H1 (cell line): ENCODE results near the gene IKZF1. TPM values are rescaled to one million over a fixed set of nuclear protein-coding genes. Genes with fewer than 3 reads are reported as not detected.
A peak's percentile ranks its signal among the peaks of the same experiment; 100 is the strongest.

ENCODE experiments used
- CTCF ChIA-PET: fragments of 300-600 bp; sonication (Branson Sonifier 250); formaldehyde crosslinking; loops from one replicate; lab custom pipeline; 2021; ENCODE audit not compliant: partially characterized antibody; lab: Charles Lee
- POLR2A ChIA-PET: fragments of 300-600 bp; sonication (Branson Sonifier 250); formaldehyde crosslinking; loops from one replicate; lab custom pipeline; 2021; ENCODE audit warnings: inconsistent platforms; ENCODE audit not compliant: partially characterized antibody; lab: Charles Lee
- DNase-seq, 2 experiments: peaks; one replicate each; pipeline versions ENCODE4 v3.0.0 to v3.0.0-alpha.2; 2010 to 2022; ENCODE audit warnings: low spot score in 2 of 2, low read depth in 1 of 2, mixed read lengths in 1 of 2
- FAIRE-seq: peaks from 2 replicates; lab custom pipeline; 2011; peaks lifted over from hg19 to GRCh38; lab: Jason Lieb, UNC
- H2AFZ ChIP-seq: 2 replicates; pipeline ENCODE4 v1.8.1; 2012; ENCODE audit warnings: low read length, inconsistent platforms
- H2AK5ac ChIP-seq: 2 replicates; pipeline ENCODE4 v1.6.1; 2013; ENCODE audit warnings: low read depth, low read length
- H2BK120ac ChIP-seq: replicated peaks from 2 replicates; pipeline ENCODE3; 2013; ENCODE audit warnings: low read depth, low read length, inconsistent platforms
- H2BK12ac ChIP-seq: 2 replicates; pipeline ENCODE4 v1.6.1; 2013; ENCODE audit warnings: low read depth, low read length
- H2BK15ac ChIP-seq: 2 replicates; pipeline ENCODE4 v1.6.1; 2013; ENCODE audit warnings: low read length
- H2BK20ac ChIP-seq: 2 replicates; pipeline ENCODE4 v1.6.1; 2013; ENCODE audit warnings: low read length
- H2BK5ac ChIP-seq: 2 replicates; pipeline ENCODE4 v1.6.1; 2013; ENCODE audit warnings: low read depth, low read length
- H3K14ac ChIP-seq: 2 replicates; pipeline ENCODE4 v1.6.1; 2013; ENCODE audit warnings: inconsistent platforms; ENCODE audit not compliant: insufficient read length
- H3K18ac ChIP-seq: 2 replicates; pipeline ENCODE4 v1.6.1; 2013; ENCODE audit warnings: low read length; ENCODE audit errors: extremely low read depth
- H3K23ac ChIP-seq: 2 replicates; pipeline ENCODE4 v1.6.1; 2013; ENCODE audit warnings: inconsistent platforms; ENCODE audit not compliant: insufficient read length
- H3K23me2 ChIP-seq: 2 replicates; pipeline ENCODE4 v1.6.1; 2013; ENCODE audit warnings: low read depth, low read length
- H3K27ac ChIP-seq: 2 replicates; pipeline ENCODE4 v1.6.1; 2011; ENCODE audit warnings: low read depth, low read length, inconsistent platforms
- H3K27me3 ChIP-seq, 4 experiments: replicated peaks in 1 of 4; 1 replicate in 1 of 4; 2 replicates in 3 of 4; pipeline versions ENCODE4 v1.6.1 to v1.8.1; 2011 to 2013; ENCODE audit warnings: low read length in 3 of 4, mild to moderate bottlenecking in 3 of 4, inconsistent platforms in 2 of 4, mixed read lengths in 2 of 4, moderate library complexity in 1 of 4; ENCODE audit not compliant: control insufficient read depth in 3 of 4, insufficient read depth in 3 of 4; ENCODE audit errors: extremely low read depth in 1 of 4
- H3K36me3 ChIP-seq, 4 experiments: 2 replicates each; pipeline versions ENCODE4 v1.6.1 to v1.8.1; 2011 to 2013; ENCODE audit warnings: mild to moderate bottlenecking in 4 of 4, low read length in 3 of 4, moderate library complexity in 2 of 4, control low read depth in 1 of 4, inconsistent platforms in 1 of 4; ENCODE audit not compliant: insufficient read depth in 4 of 4, control insufficient read depth in 2 of 4
- H3K4ac ChIP-seq: replicated peaks from 2 replicates; pipeline ENCODE3; 2013; ENCODE audit warnings: low read length, low read depth, mixed read lengths, inconsistent platforms; ENCODE audit not compliant: insufficient read length
- H3K4me1 ChIP-seq, 4 experiments: replicated peaks in 1 of 4; 1 replicate in 1 of 4; 2 replicates in 3 of 4; pipeline versions ENCODE4 v1.6.1 to v1.8.1; 2011 to 2013; ENCODE audit warnings: low read length in 3 of 4, inconsistent platforms in 2 of 4, mixed read lengths in 1 of 4; ENCODE audit not compliant: insufficient read depth in 4 of 4, control insufficient read depth in 3 of 4
- H3K4me2 ChIP-seq, 2 experiments: 2 replicates each; pipeline versions ENCODE4 v1.6.1 to v1.8.1; 2011 to 2013; ENCODE audit warnings: low read depth in 2 of 2, low read length in 2 of 2, control low read depth in 1 of 2, inconsistent platforms in 1 of 2, mild to moderate bottlenecking in 1 of 2; ENCODE audit not compliant: insufficient read depth in 1 of 2
- H3K4me3 ChIP-seq, 4 experiments: fragments of 200-600, 300-600 bp in 1 of 4; sonication (generic), shearing (Covaris generic), sonication (Bioruptor Twin) in 1 of 4; 2 replicates each; pipeline versions ENCODE4 v1.5.1 to v1.8.1; 2011 to 2016; ENCODE audit warnings: low read length in 4 of 4, low read depth in 3 of 4, control low read depth in 2 of 4, inconsistent platforms in 2 of 4, mild to moderate bottlenecking in 2 of 4, mixed read lengths in 1 of 4, moderate library complexity in 1 of 4; ENCODE audit not compliant: insufficient read depth in 2 of 4; ENCODE audit errors: extremely low read depth in 1 of 4
- H3K56ac ChIP-seq: replicated peaks from 2 replicates; pipeline ENCODE3; 2013; ENCODE audit warnings: low read depth, mild to moderate bottlenecking, mixed read lengths, low read length, inconsistent platforms; ENCODE audit not compliant: insufficient read length
- H3K79me1 ChIP-seq: 2 replicates; pipeline ENCODE4 v1.6.1; 2013; ENCODE audit warnings: low read depth, low read length, control low read depth
- H3K79me2 ChIP-seq, 2 experiments: 2 replicates each; pipeline versions ENCODE4 v1.6.1 to v1.8.1; 2012 to 2013; ENCODE audit warnings: low read length in 2 of 2, mild to moderate bottlenecking in 2 of 2, inconsistent platforms in 1 of 2; ENCODE audit not compliant: insufficient read depth in 2 of 2, control insufficient read depth in 1 of 2
- H3K9ac ChIP-seq, 4 experiments: replicated peaks in 1 of 4; 1 replicate in 1 of 4; 2 replicates in 3 of 4; pipeline versions ENCODE4 v1.6.1 to v1.8.1; 2011 to 2013; ENCODE audit warnings: low read depth in 3 of 4, low read length in 3 of 4, control low read depth in 2 of 4, mild to moderate bottlenecking in 2 of 4, moderate library complexity in 2 of 4, inconsistent platforms in 1 of 4; ENCODE audit errors: extremely low read depth in 1 of 4
- H3K9me3 ChIP-seq, 2 experiments: 2 replicates each; pipeline versions ENCODE4 v1.6.1 to v1.8.1; 2012 to 2013; ENCODE audit warnings: mild to moderate bottlenecking in 2 of 2, moderate library complexity in 2 of 2, control low read depth in 1 of 2, inconsistent platforms in 1 of 2, low read depth in 1 of 2, low read length in 1 of 2, mixed read lengths in 1 of 2; ENCODE audit not compliant: insufficient read depth in 2 of 2
- H4K20me1 ChIP-seq, 2 experiments: replicated peaks in 1 of 2; 2 replicates each; pipeline versions ENCODE3 to v1.8.1; 2011 to 2013; ENCODE audit warnings: inconsistent platforms in 2 of 2, low read length in 2 of 2, mild to moderate bottlenecking in 1 of 2; ENCODE audit not compliant: insufficient read depth in 2 of 2, control insufficient read depth in 1 of 2
- H4K5ac ChIP-seq: 2 replicates; pipeline ENCODE4 v1.6.1; 2013; ENCODE audit warnings: low read length, low read depth, mixed read lengths, inconsistent platforms; ENCODE audit not compliant: insufficient read length
- H4K8ac ChIP-seq: 2 replicates; pipeline ENCODE4 v1.8.0; 2013; ENCODE audit warnings: mild to moderate bottlenecking, moderate library complexity, low read length, inconsistent platforms; ENCODE audit not compliant: insufficient read depth; ENCODE audit errors: extremely low read depth
- H4K91ac ChIP-seq: replicated peaks from 2 replicates; pipeline ENCODE3; 2013; ENCODE audit warnings: low read length, mixed read lengths, inconsistent platforms; ENCODE audit not compliant: insufficient read length
- JUND ChIP-seq: IDR thresholded peaks from 2 replicates; pipeline ENCODE4 v1.6.1; 2011; ENCODE audit warnings: mild to moderate bottlenecking, improper control_type of control experiment, low read length
- KDM1A ChIP-seq: fragments of 200-600, 300-600 bp; sonication (generic); IDR thresholded peaks from 2 replicates; pipeline ENCODE4 v1.7.1; 2016; ENCODE audit warnings: mild to moderate bottlenecking, low read length, borderline replicate concordance
- MAFK ChIP-seq: IDR thresholded peaks from 2 replicates; pipeline ENCODE4 v1.6.1; 2012; ENCODE audit warnings: low read depth, mild to moderate bottlenecking, improper control_type of control experiment, low read length
- YY1 ChIP-seq: IDR thresholded peaks from 2 replicates; pipeline ENCODE4 v1.6.1; 2011; ENCODE audit warnings: low read depth, mild to moderate bottlenecking, low read length
- WGBS, 2 experiments: shearing (Covaris generic) in 1 of 2; methylation state at CpG; one replicate each; pipeline versions ENCODE4 v1.1.6 to v1.1.7; 2013 to 2015; ENCODE audit warnings: low lambda C conversion rate in 2 of 2, mixed read lengths in 2 of 2, inconsistent platforms in 1 of 2, low coverage in 1 of 2, missing lambda C conversion rate in 1 of 2; ENCODE audit not compliant: insufficient replicate concordance in 2 of 2, insufficient coverage in 1 of 2, insufficient read length in 1 of 2; ENCODE audit errors: extremely low coverage in 1 of 2, missing lambda C conversion rate in 1 of 2; 5-methylcytosine and 5-hydroxymethylcytosine counted together
- polyA plus RNA-seq, 7 experiments: library from polyadenylated mRNA; depleted of rRNA in 3 of 7; stranded (reverse) in 5 of 7; unstranded in 2 of 7; fragments of >200 nt in 5 of 7; fragments of 200-250 nt in 2 of 7; gene quantifications; 1 replicate in 5 of 7; 2 replicates in 1 of 7; 4 replicates in 1 of 7; pipeline versions ENCODE4 v1.2.1 to v1.2.3, GENCODE V29; 2011 to 2013; ENCODE audit warnings: missing spikeins in 2 of 7, mixed read lengths in 2 of 7
- total RNA-seq: library from RNA; stranded (reverse); fragmentation: NEBNext Ultra II Directional; extraction: Animal tissue kit (Norgen Biotek cat#: 25700); gene quantifications from 2 replicates; pipeline ENCODE4 v1.2.1, GENCODE V29; 2021

The IKZF1 gene
- total and polyA plus RNA-seq, 2 of the 8 experiments (the other 6 are each of a cell fraction or from before 2014, with no cell fraction given), result 0.74 to 1.5 TPM

GRCh38 chr7:50394315-50394714 lies 89.8 kb downstream of the IKZF1 start:
- no peak overlapping the region for H2AK5ac ChIP-seq
- H2BK12ac ChIP-seq, result no peak overlapping the region
- H3K23ac ChIP-seq, result no peak overlapping the region
- H2BK120ac ChIP-seq, result no peak overlapping the region
- TF ChIP-seq YY1, result no peak
- 0 out of 2 replicates have a peak, but pooled peaks have one; percentile 58 for TF ChIP-seq KDM1A
- no peak for TF ChIP-seq JUND
- no peak for TF ChIP-seq MAFK
- TF ChIP-seq, all 59 proteins: peak for 1
- no peak overlapping the region for H3K4me3 ChIP-seq
- no peaks in the 10 kb centered on the region for H3K27me3 ChIP-seq
- WGBS, 2 experiments, result 100% methylated on average over 1 of the region's 1 CpG; no CpG with 5 or more reads in 1 of the 2 experiments
- no peak overlapping the region for H2AFZ ChIP-seq
- H3K9ac ChIP-seq, result no peak overlapping the region
- no peaks in the 10 kb centered on the region for H3K23me2 ChIP-seq
- no peak overlapping the region for H2BK5ac ChIP-seq
- peaks cover 0 to 2% (median 0%) of the 10 kb centered on the region in 4 experiments; a peak in 1 of 7 replicates for H3K4me1 ChIP-seq
- H3K36me3 ChIP-seq, result no peaks in the 10 kb centered on the region
- no peaks in the 10 kb centered on the region for H3K79me1 ChIP-seq
- H4K20me1 ChIP-seq, result no peaks in the 10 kb centered on the region
- no peaks in the 10 kb centered on the region for H3K9me3 ChIP-seq
- no peak overlapping the region for H3K14ac ChIP-seq
- H3K27ac ChIP-seq, result no peak overlapping the region
- ChIA-PET POLR2A (no interaction called here), CTCF (interaction anchor here (1.2 kb wide), 1 partner anchor 11 kb away, joined by 3 read pairs; no protein-coding TSS in a partner anchor)
- no peak overlapping the region for H3K4ac ChIP-seq
- FAIRE-seq, result no peak
- H2BK15ac ChIP-seq, result no peak overlapping the region
- no peak overlapping the region for H4K5ac ChIP-seq
- no peak overlapping the region for H4K91ac ChIP-seq
- H3K18ac ChIP-seq, result no peak overlapping the region
- DNase-seq, result no peak
- H3K4me2 ChIP-seq, result no peak overlapping the region
- no peaks in the 10 kb centered on the region for H3K79me2 ChIP-seq
- no peak overlapping the region for H3K56ac ChIP-seq
- H2BK20ac ChIP-seq, result no peak overlapping the region
- no peak overlapping the region for H4K8ac ChIP-seq
